Esophagus muscularis mucosa (tissue), 4 donors: ENCODE data around the gene TNFRSF1A. TPM values are rescaled to one million over a fixed set of nuclear protein-coding genes. Genes with fewer than 3 reads are reported as not detected.

ENCODE experiments used
- DNase-seq: peaks from one replicate; pipeline ENCODE4 v3.0.0-alpha.2; 2017; ENCODE audit errors: extremely low spot score
- H3K27ac ChIP-seq, 4 donors: fragments of 200-600 bp; sonication (generic); replicated peaks in 1 of 4; 1 replicate in 3 of 4; 2 replicates in 1 of 4; pipeline ENCODE4 v1.5.1; 2016 to 2019; ENCODE audit warnings: mild to moderate bottlenecking in 1 of 4
- H3K27me3 ChIP-seq, 4 donors: fragments of 200-600 bp; sonication (generic); one replicate each; pipeline versions ENCODE4 v1.5.1 to v1.6.0; 2016 to 2019
- H3K36me3 ChIP-seq, 4 donors: fragments of 200-600 bp; sonication (generic); one replicate each; pipeline ENCODE4 v1.5.1; 2016 to 2019
- H3K4me1 ChIP-seq, 4 donors: fragments of 200-600 bp; sonication (generic); one replicate each; pipeline ENCODE4 v1.5.1; 2016 to 2019
- H3K4me3 ChIP-seq, 4 donors: fragments of 200-600 bp; sonication (generic); 1 replicate in 2 of 4; 2 replicates in 2 of 4; pipeline ENCODE4 v1.5.1; 2016 to 2019; ENCODE audit warnings: mild to moderate bottlenecking in 4 of 4, moderate library complexity in 1 of 4
- H3K9me3 ChIP-seq, 4 donors: fragments of 200-600 bp; sonication (generic); 1 replicate in 3 of 4; 2 replicates in 1 of 4; pipeline ENCODE4 v1.5.1; 2016 to 2019
- EP300 ChIP-seq: sonication (generic); formaldehyde crosslinking; IDR thresholded peaks from one replicate; pipeline ENCODE4 v1.6.1; 2017; ENCODE audit warnings: antibody characterized with exemption
- POLR2A ChIP-seq: fragments of 450-650 bp; IDR thresholded peaks from one replicate; pipeline ENCODE4 v1.6.1; 2017; ENCODE audit warnings: antibody characterized with exemption, moderate library complexity, mild to moderate bottlenecking, low read depth
- POLR2AphosphoS5 ChIP-seq, 2 donors: sonication (generic); formaldehyde crosslinking; IDR thresholded peaks; one replicate each; pipeline ENCODE4 v1.6.1; 2017; ENCODE audit warnings: antibody characterized with exemption in 2 of 2
- WGBS: methylation state at CpG from one replicate; pipeline ENCODE4 v1.1.5; 2018; 5-methylcytosine and 5-hydroxymethylcytosine counted together
- intact Hi-C: fragments of 100-400 bp; cut with DNase I; formaldehyde crosslinking; loops from one replicate; pipeline ENCODE4 v1.15.1; 2023
- total RNA-seq, 4 donors: library from RNA; depleted of rRNA; stranded (reverse); fragments of >200 nt; gene quantifications; one replicate each; pipeline versions ENCODE4 v1.1.0 to v1.2.1, GENCODE V29; 2016
- TF ChIP-seq, protein P1 (sequence below), 3 experiments: fragments of 200-600 bp in 2 of 3; fragments of 450-650 bp in 1 of 3; sonication (generic) in 2 of 3; IDR thresholded peaks; one replicate each; pipeline ENCODE4 v1.5.1; 2017 to 2019; ENCODE audit warnings: antibody characterized with exemption in 3 of 3, mild to moderate bottlenecking in 2 of 3, moderate library complexity in 1 of 3

The TNFRSF1A gene
- total RNA-seq, 4 donors from 2014 or later, result 146 to 464 (median 247) TPM

DNA sequence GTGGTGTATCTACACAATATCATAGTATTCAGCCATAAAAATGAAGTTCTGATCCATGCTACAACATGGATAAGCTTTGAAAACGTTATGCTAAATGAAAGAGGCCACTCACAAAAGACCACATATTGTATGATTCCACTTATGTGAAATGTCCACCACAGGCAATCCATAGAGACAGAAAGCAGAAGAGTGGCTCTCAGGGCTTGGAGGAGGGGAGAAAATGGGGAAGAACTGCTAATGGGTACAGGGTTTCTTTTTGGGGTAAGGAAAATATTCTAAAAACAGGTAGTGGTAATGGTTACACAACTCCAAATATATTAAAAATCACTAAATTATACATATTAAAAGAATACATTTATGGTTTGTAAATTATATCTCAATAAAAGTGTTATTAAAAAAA, 17.0 kb upstream of the TNFRSF1A start:
- intact Hi-C loops, result no loop called here
- H3K36me3 ChIP-seq, result no peaks in the 10 kb centered on the region
- peaks cover 14 to 40% (median 33%) of the 10 kb centered on the region in 4 donors for H3K4me1 ChIP-seq
- no peaks in the 10 kb centered on the region for H3K27me3 ChIP-seq
- WGBS, result 82% methylated on average over 1 of the region's 1 CpG
- H3K9me3 ChIP-seq, result no peaks in the 10 kb centered on the region
- H3K4me3 ChIP-seq, result no peak overlapping the region
- no peak overlapping the region for H3K27ac ChIP-seq
- DNase-seq, result no peak
- no peak for TF ChIP-seq EP300
- TF ChIP-seq POLR2AphosphoS5 (IDR thresholded peaks at IDR 0.05), result no peak
- TF ChIP-seq, protein P1, sequence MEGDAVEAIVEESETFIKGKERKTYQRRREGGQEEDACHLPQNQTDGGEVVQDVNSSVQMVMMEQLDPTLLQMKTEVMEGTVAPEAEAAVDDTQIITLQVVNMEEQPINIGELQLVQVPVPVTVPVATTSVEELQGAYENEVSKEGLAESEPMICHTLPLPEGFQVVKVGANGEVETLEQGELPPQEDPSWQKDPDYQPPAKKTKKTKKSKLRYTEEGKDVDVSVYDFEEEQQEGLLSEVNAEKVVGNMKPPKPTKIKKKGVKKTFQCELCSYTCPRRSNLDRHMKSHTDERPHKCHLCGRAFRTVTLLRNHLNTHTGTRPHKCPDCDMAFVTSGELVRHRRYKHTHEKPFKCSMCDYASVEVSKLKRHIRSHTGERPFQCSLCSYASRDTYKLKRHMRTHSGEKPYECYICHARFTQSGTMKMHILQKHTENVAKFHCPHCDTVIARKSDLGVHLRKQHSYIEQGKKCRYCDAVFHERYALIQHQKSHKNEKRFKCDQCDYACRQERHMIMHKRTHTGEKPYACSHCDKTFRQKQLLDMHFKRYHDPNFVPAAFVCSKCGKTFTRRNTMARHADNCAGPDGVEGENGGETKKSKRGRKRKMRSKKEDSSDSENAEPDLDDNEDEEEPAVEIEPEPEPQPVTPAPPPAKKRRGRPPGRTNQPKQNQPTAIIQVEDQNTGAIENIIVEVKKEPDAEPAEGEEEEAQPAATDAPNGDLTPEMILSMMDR (IDR thresholded peaks at IDR 0.05), result no peak
- TF ChIP-seq POLR2A, result no peak

DNA sequence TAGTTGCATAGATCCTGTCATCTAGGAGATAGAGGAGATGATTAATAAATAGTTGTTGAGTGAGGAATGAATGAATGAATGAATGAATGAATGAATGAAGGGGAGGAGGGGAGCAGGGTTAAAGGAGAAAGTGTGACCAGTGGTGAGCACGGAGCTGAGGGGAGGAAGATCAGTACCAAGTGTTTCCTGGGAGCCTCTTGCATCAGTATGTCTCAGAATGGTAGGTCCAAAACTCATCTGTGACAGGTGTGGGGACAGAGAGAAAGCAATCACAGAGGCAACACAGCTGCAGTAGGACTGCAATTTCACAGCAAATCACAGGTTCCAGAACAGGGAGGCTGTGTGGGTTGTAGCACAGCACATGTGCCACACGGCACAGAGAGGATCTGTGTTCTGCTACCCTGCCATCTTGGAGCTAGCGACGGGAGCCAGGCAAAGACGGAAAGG, 14.5 kb upstream of the TNFRSF1A start:
- intact Hi-C loops, result no loop called here
- H3K27ac ChIP-seq, result no peak overlapping the region
- WGBS, result 95% methylated on average over 5 of the region's 5 CpGs
- TF ChIP-seq, protein P1 (IDR thresholded peaks at IDR 0.05), result no peak
- no peak for TF ChIP-seq POLR2A
- TF ChIP-seq EP300, result no peak
- no peak for TF ChIP-seq POLR2AphosphoS5 (IDR thresholded peaks at IDR 0.05)
- DNase-seq, result no peak
- H3K36me3 ChIP-seq, result no peaks in the 10 kb centered on the region
- H3K4me1 ChIP-seq, result peaks cover 13 to 30% (median 22%) of the 10 kb centered on the region in 4 donors
- no peaks in the 10 kb centered on the region for H3K27me3 ChIP-seq
- H3K4me3 ChIP-seq, result no peak overlapping the region
- no peaks in the 10 kb centered on the region for H3K9me3 ChIP-seq

DNA sequence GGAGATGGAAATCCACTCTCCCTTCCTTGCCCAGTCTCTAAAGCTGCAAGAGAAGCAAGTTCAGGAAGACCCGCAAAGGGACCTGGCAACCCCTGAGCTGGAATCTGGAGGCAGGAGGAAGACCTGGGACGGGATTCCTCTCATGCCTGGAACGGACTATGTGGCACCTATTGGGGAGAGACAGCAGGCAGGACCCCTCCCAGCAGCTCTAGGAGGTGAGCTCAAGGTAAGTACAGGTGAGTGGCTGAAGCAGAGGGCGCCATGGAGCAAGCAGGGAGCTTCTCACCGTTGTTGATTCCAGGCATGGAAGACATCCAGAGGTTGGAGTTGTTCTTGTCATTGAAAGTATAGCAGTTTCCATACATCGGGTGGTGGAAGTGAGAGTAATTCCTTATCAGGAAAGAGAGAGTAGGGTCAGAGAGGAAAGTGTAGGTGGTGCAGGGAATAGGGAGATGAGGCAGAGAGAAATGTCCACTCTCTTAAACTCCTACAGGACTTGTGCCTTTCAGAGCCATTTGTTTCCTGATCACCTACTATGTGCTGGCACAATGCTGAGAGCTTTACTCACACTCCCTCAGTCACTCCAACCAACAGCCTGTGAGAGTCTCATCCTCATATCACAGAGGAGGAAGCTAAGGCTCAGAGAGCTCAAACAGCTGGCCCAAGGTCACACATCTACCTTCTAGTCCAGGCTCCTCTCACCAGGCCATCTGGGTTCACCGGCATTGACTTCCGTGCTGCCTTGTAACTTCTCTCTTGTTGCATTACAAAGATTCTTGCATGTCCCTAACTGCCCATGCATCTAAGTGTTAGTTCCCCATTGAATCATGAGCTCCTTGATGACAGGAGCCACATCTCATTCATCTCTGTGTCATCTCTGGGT, 13.9 kb upstream of the TNFRSF1A start:
- Histone ChIP-seq H3K27ac (no peak overlapping the region), H3K36me3 (no peaks in the 10 kb centered on the region), H3K9me3 (no peaks in the 10 kb centered on the region), H3K27me3 (no peaks in the 10 kb centered on the region), H3K4me3 (no peak overlapping the region), H3K4me1 (peaks cover 10 to 23% (median 16%) of the 10 kb centered on the region in 4 donors)
- TF ChIP-seq, protein P1 (IDR thresholded peaks at IDR 0.05), result no peak
- TF ChIP-seq POLR2AphosphoS5 (IDR thresholded peaks at IDR 0.05) (no peak), POLR2A (no peak), EP300 (no peak)
- intact Hi-C loops, result no loop called here
- WGBS, result 74% methylated on average over 8 of the region's 8 CpGs
- DNase-seq, result no peak

DNA sequence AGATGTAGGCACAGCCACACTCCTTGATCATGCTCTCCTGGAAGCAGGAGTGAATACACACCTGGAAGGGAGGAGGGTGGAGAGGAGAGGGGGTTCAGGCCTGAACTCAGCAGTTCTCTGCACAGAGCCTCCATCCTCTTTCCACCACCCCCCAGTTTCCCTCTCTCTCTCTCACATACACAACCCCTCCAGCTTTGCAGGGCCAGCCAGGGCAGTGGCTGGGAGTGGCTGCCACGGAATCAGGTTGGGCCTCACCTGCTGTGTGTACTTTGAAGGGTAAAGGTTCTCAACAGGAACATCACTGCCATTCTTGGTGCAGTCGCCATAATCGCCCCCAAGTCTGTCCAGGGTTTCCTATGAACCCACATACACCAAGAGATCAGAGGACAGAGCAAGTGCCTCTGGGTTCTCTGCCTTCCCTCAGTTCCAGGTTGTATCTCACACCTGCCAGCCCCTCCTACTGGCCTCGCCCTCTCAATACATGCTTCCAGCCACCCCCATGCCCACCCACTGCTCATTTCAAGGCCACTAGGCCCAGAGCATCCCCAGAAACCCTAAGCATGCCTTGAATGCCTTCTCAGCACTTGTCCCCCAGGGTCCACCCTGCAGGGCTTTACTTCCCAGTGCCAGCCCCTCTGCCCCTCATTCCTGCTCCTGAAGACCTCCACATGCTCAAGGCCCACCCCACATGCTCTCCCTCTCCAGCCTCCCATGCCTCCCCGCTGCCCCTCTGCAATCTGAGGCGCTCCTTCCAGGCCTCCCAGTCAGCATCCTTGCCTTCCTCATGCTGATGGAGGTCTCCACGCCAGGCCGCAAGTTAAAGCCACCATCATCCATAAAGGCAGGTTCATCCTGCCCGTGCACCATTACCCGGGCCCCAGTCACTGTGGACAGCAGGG, 12.9 kb upstream of the TNFRSF1A start:
- Histone ChIP-seq H3K27ac (no peak overlapping the region), H3K4me3 (no peak overlapping the region), H3K9me3 (no peaks in the 10 kb centered on the region), H3K4me1 (peaks cover 10 to 20% (median 15%) of the 10 kb centered on the region in 4 donors), H3K27me3 (no peaks in the 10 kb centered on the region), H3K36me3 (no peaks in the 10 kb centered on the region)
- intact Hi-C loops, result no loop called here
- no peak for DNase-seq
- TF ChIP-seq POLR2A, result no peak
- no peak for TF ChIP-seq POLR2AphosphoS5 (IDR thresholded peaks at IDR 0.05)
- TF ChIP-seq, protein P1 (IDR thresholded peaks at IDR 0.05), result no peak
- TF ChIP-seq EP300, result no peak
- WGBS, result 95% methylated on average over 10 of the region's 10 CpGs
